Vagina (tissue), 2 donors: ENCODE measurements around the gene COPG1.

Experiments used
- POLR2A ChIP-seq, 2 donors: fragments of 450-650 bp; IDR thresholded peaks; one replicate each; pipeline ENCODE4 v1.6.1; 2017; ENCODE audit warnings: antibody characterized with exemption in 2 of 2, mild to moderate bottlenecking in 2 of 2, moderate library complexity in 2 of 2
- TF ChIP-seq, protein P1 (sequence below), 3 experiments: fragments of 450-650 bp in 2 of 3; fragments of 200-600 bp in 1 of 3; sonication (generic) in 1 of 3; IDR thresholded peaks; one replicate each; pipeline ENCODE4 v1.5.1; 2017 to 2019; ENCODE audit warnings: antibody characterized with exemption in 3 of 3, mild to moderate bottlenecking in 2 of 3, moderate library complexity in 2 of 3

DNA sequence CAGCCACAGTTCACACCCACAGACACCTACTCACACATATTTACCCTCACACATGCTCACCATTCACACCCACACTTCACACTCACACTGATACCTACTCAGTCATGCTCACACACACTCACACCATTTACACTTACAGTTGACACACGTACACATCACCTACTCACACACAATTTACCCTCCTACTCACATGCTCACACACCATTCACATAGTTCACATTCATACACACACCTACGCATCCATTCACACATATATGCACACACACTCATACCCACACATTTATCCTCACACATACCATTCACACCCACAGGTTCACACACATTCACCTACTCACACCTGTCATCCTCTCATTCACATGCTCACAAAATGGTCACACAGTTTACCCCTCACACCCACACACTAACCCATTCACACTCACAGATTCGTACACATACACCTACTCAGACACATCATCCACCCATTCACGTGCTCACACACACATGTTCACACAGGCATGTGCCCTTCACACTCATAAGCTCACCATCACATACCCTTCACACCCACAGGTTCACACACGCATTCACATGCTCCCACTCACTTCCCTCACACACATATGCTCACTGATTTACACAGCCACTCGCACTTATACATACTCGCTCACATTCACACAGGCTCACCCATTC lies 71.5 kb downstream of the COPG1 start:
- TF ChIP-seq, protein P1, sequence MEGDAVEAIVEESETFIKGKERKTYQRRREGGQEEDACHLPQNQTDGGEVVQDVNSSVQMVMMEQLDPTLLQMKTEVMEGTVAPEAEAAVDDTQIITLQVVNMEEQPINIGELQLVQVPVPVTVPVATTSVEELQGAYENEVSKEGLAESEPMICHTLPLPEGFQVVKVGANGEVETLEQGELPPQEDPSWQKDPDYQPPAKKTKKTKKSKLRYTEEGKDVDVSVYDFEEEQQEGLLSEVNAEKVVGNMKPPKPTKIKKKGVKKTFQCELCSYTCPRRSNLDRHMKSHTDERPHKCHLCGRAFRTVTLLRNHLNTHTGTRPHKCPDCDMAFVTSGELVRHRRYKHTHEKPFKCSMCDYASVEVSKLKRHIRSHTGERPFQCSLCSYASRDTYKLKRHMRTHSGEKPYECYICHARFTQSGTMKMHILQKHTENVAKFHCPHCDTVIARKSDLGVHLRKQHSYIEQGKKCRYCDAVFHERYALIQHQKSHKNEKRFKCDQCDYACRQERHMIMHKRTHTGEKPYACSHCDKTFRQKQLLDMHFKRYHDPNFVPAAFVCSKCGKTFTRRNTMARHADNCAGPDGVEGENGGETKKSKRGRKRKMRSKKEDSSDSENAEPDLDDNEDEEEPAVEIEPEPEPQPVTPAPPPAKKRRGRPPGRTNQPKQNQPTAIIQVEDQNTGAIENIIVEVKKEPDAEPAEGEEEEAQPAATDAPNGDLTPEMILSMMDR (IDR thresholded peaks at IDR 0.05): no peak
- no peak for TF ChIP-seq POLR2A (IDR thresholded peaks at IDR 0.05)
